Left ventricle myocardium inferior (tissue), 1 donor: ENCODE data around the gene GREB1. TPM values are rescaled to one million over a fixed set of nuclear protein-coding genes. Genes with fewer than 3 reads are reported as not detected.

Experiments
- DNase-seq: peaks from one replicate; pipeline ENCODE4 v3.0.0-alpha.2; 2020
- H3K27ac ChIP-seq: fragments of 200-600 bp; replicated peaks from 2 replicates; pipeline ENCODE4 v1.8.0; 2021
- H3K27me3 ChIP-seq: fragments of 200-600 bp; 2 replicates; pipeline ENCODE4 v1.8.0; 2021; ENCODE audit warnings: low read depth
- H3K36me3 ChIP-seq: fragments of 200-600 bp; 2 replicates; pipeline ENCODE4 v1.8.0; 2021
- H3K4me1 ChIP-seq: fragments of 200-600 bp; 2 replicates; pipeline ENCODE4 v1.8.0; 2021
- H3K4me3 ChIP-seq: fragments of 200-600 bp; 2 replicates; pipeline ENCODE4 v1.8.0; 2021; ENCODE audit warnings: mild to moderate bottlenecking, moderate library complexity
- H3K9me3 ChIP-seq: fragments of 200-600 bp; replicated peaks from 2 replicates; pipeline ENCODE4 v1.8.0; 2021
- intact Hi-C: fragments of 100-400 bp; cut with micrococcal nuclease; formaldehyde crosslinking; loops from one replicate; pipeline ENCODE4 v1.11.0; 2022
- total RNA-seq: library from RNA; stranded (reverse); fragmentation: NEBNext Ultra II Directional; extraction: Animal tissue kit (Norgen Biotek cat#: 25700); gene quantifications from one replicate; pipeline ENCODE4 v1.2.1, GENCODE V29; 2021
- TF ChIP-seq, protein P1 (sequence below): fragments of 200-600 bp; IDR thresholded peaks from 2 replicates; pipeline ENCODE4 v1.8.0; 2021; ENCODE audit warnings: antibody characterized with exemption, mild to moderate bottlenecking, borderline replicate concordance
- donor health status: DM: no; HTN: yes; CAD: no; lungs with severe emphysema.

GREB1 gene
- total RNA-seq, 1 donor from 2014 or later: 7.8 TPM

- intact Hi-C loops: loop anchor here (5.0 kb wide), 1 partner anchor 111 kb away; no protein-coding TSS in a partner anchor
- H3K9me3 ChIP-seq: no peaks in the 10 kb centered on the region
- DNase-seq: no peak
- no peaks in the 10 kb centered on the region for H3K36me3 ChIP-seq
- TF ChIP-seq, protein P1, sequence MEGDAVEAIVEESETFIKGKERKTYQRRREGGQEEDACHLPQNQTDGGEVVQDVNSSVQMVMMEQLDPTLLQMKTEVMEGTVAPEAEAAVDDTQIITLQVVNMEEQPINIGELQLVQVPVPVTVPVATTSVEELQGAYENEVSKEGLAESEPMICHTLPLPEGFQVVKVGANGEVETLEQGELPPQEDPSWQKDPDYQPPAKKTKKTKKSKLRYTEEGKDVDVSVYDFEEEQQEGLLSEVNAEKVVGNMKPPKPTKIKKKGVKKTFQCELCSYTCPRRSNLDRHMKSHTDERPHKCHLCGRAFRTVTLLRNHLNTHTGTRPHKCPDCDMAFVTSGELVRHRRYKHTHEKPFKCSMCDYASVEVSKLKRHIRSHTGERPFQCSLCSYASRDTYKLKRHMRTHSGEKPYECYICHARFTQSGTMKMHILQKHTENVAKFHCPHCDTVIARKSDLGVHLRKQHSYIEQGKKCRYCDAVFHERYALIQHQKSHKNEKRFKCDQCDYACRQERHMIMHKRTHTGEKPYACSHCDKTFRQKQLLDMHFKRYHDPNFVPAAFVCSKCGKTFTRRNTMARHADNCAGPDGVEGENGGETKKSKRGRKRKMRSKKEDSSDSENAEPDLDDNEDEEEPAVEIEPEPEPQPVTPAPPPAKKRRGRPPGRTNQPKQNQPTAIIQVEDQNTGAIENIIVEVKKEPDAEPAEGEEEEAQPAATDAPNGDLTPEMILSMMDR: no peak
- H3K27ac ChIP-seq: no peak overlapping the region
- H3K27me3 ChIP-seq: no peaks in the 10 kb centered on the region
- no peak overlapping the region for H3K4me3 ChIP-seq
- peaks cover 8% of the 10 kb centered on the region for H3K4me1 ChIP-seq
These were observed 54.6 kb downstream of the GREB1 start for GRCh38 chr2:11588228-11589110.

GRCh38 chr2:11589316-11589940 is 55.6 kb downstream of the GREB1 start:
- Histone ChIP-seq H3K4me3 (no peak overlapping the region), H3K9me3 (no peaks in the 10 kb centered on the region), H3K4me1 (no peaks in the 10 kb centered on the region), H3K36me3 (no peaks in the 10 kb centered on the region), H3K27me3 (no peaks in the 10 kb centered on the region), H3K27ac (no peak overlapping the region)
- no peak for DNase-seq
- intact Hi-C loops: loop anchor here (5.0 kb wide), 1 partner anchor 112 kb away; no protein-coding TSS in a partner anchor
- TF ChIP-seq, protein P1: no peak

DNA sequence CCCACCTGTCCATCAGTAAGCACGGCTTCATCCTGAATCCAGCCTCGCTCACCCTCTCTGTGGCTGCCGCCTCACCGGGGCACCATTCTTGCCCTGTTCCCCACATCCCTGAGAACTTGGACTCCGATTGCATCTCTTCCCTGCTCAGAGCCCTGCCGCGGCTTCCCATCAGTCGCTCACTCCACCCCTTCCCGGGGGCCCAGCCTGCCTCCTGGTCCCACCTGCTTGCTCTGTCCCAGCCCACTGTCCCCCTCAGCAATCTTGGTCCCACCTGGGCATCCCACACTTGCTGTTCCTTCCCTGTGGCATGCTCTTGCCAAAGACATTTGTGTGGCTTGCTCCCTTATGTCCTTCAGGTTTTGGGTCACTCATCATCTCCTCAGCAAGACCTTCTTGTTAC is 56.3 kb downstream of the GREB1 start:
- TF ChIP-seq, protein P1: no peak
- H3K27ac ChIP-seq: no peak overlapping the region
- no peaks in the 10 kb centered on the region for H3K36me3 ChIP-seq
- H3K4me1 ChIP-seq: no peaks in the 10 kb centered on the region
- H3K9me3 ChIP-seq: no peaks in the 10 kb centered on the region
- intact Hi-C loops: no loop called here
- H3K4me3 ChIP-seq: no peak overlapping the region
- DNase-seq: no peak
- H3K27me3 ChIP-seq: no peaks in the 10 kb centered on the region

- TF ChIP-seq, protein P1: no peak
- H3K4me3 ChIP-seq: no peak overlapping the region
- H3K27ac ChIP-seq: no peak overlapping the region
- intact Hi-C loops: no loop called here
- H3K27me3 ChIP-seq: no peaks in the 10 kb centered on the region
- no peak for DNase-seq
- H3K36me3 ChIP-seq: no peaks in the 10 kb centered on the region
- no peaks in the 10 kb centered on the region for H3K9me3 ChIP-seq
- H3K4me1 ChIP-seq: no peaks in the 10 kb centered on the region
These were observed 57.2 kb downstream of the GREB1 start for GRCh38 chr2:11591091-11591490.

DNA sequence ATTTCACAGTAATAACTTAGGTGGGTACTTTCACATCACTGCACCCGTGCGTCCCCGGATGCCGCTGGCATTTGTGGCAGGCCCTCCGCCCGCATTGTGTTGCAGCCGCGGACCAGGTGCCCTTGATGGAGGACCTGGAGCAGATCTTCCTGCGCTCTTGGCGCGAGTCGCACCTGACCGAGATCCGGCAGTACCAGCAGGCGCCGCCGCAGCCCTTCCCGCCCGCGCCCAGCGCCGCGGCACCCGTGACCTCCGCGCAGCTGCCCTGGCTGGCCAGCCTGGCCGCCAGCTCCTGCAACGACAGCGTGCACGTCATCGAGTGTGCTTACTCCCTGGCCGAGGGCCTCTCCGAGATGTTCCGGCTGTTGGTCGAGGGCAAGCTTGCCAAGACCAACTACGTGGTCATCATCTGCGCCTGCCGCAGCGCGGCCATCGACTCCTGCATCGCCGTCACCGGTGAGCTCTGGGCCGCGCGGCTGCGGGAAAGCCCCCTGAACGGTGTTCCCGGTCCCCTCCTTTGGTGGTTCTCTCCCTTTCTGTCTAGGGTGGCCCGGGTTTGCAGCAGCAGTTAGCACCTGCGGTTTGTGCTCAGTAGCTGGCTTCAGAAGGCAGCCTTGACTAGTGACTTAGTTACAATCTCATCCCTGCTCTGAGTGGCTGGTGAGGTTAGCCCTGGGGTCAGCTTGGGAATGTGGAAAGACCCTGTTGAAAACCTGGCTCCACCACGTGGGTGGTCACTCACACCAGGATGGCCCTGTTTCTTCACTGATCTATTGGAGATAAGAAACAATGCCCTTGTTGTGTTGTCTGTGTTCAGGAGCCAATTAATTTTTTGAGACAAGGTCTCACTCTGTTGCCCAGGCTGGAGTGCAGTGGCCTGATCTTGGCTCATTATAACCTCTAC is 59.1 kb downstream of the GREB1 start:
- no peaks in the 10 kb centered on the region for H3K4me1 ChIP-seq
- DNase-seq: no peak
- H3K27me3 ChIP-seq: no peaks in the 10 kb centered on the region
- H3K9me3 ChIP-seq: no peaks in the 10 kb centered on the region
- no peak overlapping the region for H3K27ac ChIP-seq
- intact Hi-C loops: no loop called here
- H3K36me3 ChIP-seq: no peaks in the 10 kb centered on the region
- no peak overlapping the region for H3K4me3 ChIP-seq
- TF ChIP-seq, protein P1: no peak
